ENCODE data around the gene RFK. TPM values are rescaled to one million over a fixed set of nuclear protein-coding genes. Genes with fewer than 3 reads are reported as not detected.

Gene RFK
- total RNA-seq, 1 donor from 2014 or later = 38.0 TPM

GRCh38 chr9:76349865-76350264 lies 44.4 kb downstream of the RFK start:
- Histone ChIP-seq H3K27me3 (ENCODE audit: control insufficient read depth, insufficient read depth, low read length) (no peaks in the 10 kb centered on the region), H3K4me3 (ENCODE audit: low read depth, low read length) (no peak overlapping the region), H3K36me3 (ENCODE audit: control insufficient read depth, insufficient read depth, low read length) (no peaks in the 10 kb centered on the region)
- TF ChIP-seq, protein P1, sequence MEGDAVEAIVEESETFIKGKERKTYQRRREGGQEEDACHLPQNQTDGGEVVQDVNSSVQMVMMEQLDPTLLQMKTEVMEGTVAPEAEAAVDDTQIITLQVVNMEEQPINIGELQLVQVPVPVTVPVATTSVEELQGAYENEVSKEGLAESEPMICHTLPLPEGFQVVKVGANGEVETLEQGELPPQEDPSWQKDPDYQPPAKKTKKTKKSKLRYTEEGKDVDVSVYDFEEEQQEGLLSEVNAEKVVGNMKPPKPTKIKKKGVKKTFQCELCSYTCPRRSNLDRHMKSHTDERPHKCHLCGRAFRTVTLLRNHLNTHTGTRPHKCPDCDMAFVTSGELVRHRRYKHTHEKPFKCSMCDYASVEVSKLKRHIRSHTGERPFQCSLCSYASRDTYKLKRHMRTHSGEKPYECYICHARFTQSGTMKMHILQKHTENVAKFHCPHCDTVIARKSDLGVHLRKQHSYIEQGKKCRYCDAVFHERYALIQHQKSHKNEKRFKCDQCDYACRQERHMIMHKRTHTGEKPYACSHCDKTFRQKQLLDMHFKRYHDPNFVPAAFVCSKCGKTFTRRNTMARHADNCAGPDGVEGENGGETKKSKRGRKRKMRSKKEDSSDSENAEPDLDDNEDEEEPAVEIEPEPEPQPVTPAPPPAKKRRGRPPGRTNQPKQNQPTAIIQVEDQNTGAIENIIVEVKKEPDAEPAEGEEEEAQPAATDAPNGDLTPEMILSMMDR (IDR thresholded peaks at IDR 0.05; ENCODE audit: insufficient read depth, low read length, poor library complexity, severe bottlenecking) = no peak
- no peak for DNase-seq (ENCODE audit: low read depth)

- H3K27me3 ChIP-seq (ENCODE audit: control insufficient read depth, insufficient read depth, low read length) = no peaks in the 10 kb centered on the region
- no peak overlapping the region for H3K4me3 ChIP-seq (ENCODE audit: low read depth, low read length)
- TF ChIP-seq, protein P1 (IDR thresholded peaks at IDR 0.05; ENCODE audit: insufficient read depth, low read length, poor library complexity, severe bottlenecking) = no peak
- no peak for DNase-seq (ENCODE audit: low read depth)
- no peaks in the 10 kb centered on the region for H3K36me3 ChIP-seq (ENCODE audit: control insufficient read depth, insufficient read depth, low read length)
These were observed 51.4 kb downstream of the RFK start for GRCh38 chr9:76342858-76343257.

GRCh38 chr9:76342201-76342600 lies 52.0 kb downstream of the RFK start:
- TF ChIP-seq, protein P1 (IDR thresholded peaks at IDR 0.05; ENCODE audit: insufficient read depth, low read length, poor library complexity, severe bottlenecking) = no peak
- Histone ChIP-seq H3K36me3 (ENCODE audit: control insufficient read depth, insufficient read depth, low read length) (no peaks in the 10 kb centered on the region), H3K27me3 (ENCODE audit: control insufficient read depth, insufficient read depth, low read length) (no peaks in the 10 kb centered on the region), H3K4me3 (ENCODE audit: low read depth, low read length) (no peak overlapping the region)
- no peak for DNase-seq (ENCODE audit: low read depth)

DNA sequence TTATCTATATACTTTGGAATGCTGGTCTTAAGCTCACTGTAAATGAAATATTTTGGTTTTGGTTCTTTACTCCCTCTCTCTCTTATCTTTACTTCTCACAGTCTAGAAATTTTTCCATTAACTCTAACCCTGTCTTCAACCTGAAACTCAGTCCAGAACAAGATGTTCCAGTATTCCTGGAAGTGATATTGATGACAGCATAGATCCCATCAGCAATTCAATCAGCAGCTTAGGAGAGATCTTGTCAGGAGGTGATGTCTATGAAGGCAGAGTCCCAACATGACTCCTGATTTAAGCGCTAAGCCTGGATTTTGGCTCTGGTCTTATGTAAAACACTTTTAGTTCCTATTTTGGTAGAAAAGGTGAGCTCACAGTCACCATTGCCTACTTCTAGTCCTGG lies 52.6 kb downstream of the RFK start:
- no peak for DNase-seq (ENCODE audit: low read depth)
- TF ChIP-seq, protein P1 (IDR thresholded peaks at IDR 0.05; ENCODE audit: insufficient read depth, low read length, poor library complexity, severe bottlenecking) = no peak
- H3K36me3 ChIP-seq (ENCODE audit: control insufficient read depth, insufficient read depth, low read length) = no peaks in the 10 kb centered on the region
- H3K4me3 ChIP-seq (ENCODE audit: low read depth, low read length) = no peak overlapping the region
- H3K27me3 ChIP-seq (ENCODE audit: control insufficient read depth, insufficient read depth, low read length) = no peaks in the 10 kb centered on the region

DNA sequence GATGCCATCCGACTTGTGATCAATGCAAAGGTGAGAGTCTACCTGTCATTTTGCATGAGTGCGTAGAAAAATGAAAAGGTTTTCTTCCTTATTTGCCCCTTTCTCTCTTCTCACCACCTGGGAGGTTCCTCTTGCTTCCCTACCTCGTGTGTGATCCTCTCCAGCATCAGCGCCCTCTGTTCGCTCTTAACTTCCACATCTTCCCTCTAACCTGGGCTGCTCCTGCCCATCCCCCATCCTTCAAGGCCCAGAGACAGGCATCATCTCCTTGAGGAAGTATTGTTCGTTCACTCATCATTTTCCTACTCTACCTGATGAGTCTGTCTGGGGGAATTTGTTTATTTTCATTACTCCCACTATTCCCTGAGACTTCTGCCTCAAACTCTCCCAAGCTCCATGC lies 55.8 kb downstream of the RFK start:
- Histone ChIP-seq H3K36me3 (ENCODE audit: control insufficient read depth, insufficient read depth, low read length) (no peaks in the 10 kb centered on the region), H3K27me3 (ENCODE audit: control insufficient read depth, insufficient read depth, low read length) (no peaks in the 10 kb centered on the region), H3K4me3 (ENCODE audit: low read depth, low read length) (no peak overlapping the region)
- no peak for DNase-seq (ENCODE audit: low read depth)
- TF ChIP-seq, protein P1 (IDR thresholded peaks at IDR 0.05; ENCODE audit: insufficient read depth, low read length, poor library complexity, severe bottlenecking) = no peak

GRCh38 chr9:76336027-76336426 lies 58.2 kb downstream of the RFK start:
- Histone ChIP-seq H3K36me3 (ENCODE audit: control insufficient read depth, insufficient read depth, low read length) (no peaks in the 10 kb centered on the region), H3K27me3 (ENCODE audit: control insufficient read depth, insufficient read depth, low read length) (no peaks in the 10 kb centered on the region), H3K4me3 (ENCODE audit: low read depth, low read length) (no peak overlapping the region)
- no peak for DNase-seq (ENCODE audit: low read depth)
- TF ChIP-seq, protein P1 (IDR thresholded peaks at IDR 0.05; ENCODE audit: insufficient read depth, low read length, poor library complexity, severe bottlenecking) = no peak

All from kidney epithelial cell (primary cell).